ENCODE data around the gene CHTOP. TPM values are rescaled to one million over a fixed set of nuclear protein-coding genes. Genes with fewer than 3 reads are reported as not detected.

Gene CHTOP
- total and polyA plus RNA-seq, 2 of the 13 experiments (the other 11 are each of a cell fraction or from before 2014, with no cell fraction given), result 38.0 to 51.9 TPM

GRCh38 chr1:153627715-153628626, 5.9 kb upstream of the CHTOP start, which contains the start of gene S100A1 (continued):
- TF ChIP-seq LRRFIP1 (CRISPR knock-in tag; conservative IDR thresholded peaks at IDR 0.05) (no peak), ZNF878 (CRISPR knock-in tag; IDR thresholded peaks at IDR 0.05) (0 out of 2 replicates have a peak, but pooled peaks have one; percentile 10), ZNF142 (CRISPR knock-in tag; IDR thresholded peaks at IDR 0.05) (0 out of 2 replicates have a peak, but pooled peaks have one; percentile 24), PAXIP1 (CRISPR knock-in tag; conservative IDR thresholded peaks at IDR 0.05) (0 out of 2 replicates have a peak, but pooled peaks have one; percentile 16), ZNF577 (CRISPR knock-in tag; IDR thresholded peaks at IDR 0.05; ENCODE audit: borderline replicate concordance, low read depth) (no peak)

All from HepG2 (cell line).